GM18498 (cell line): ENCODE results near the gene ALX1.

Experiments
- ATAC-seq: cut with Tn5 transposase; IDR thresholded peaks from one replicate; pipeline ENCODE4 v1.9.1; 2021; ENCODE audit warnings: mild to moderate bottlenecking, moderate library complexity; ENCODE audit not compliant: unreplicated experiment

ALX1 gene

GRCh38 chr12:85280165-85280983 is at the start of gene ALX1:
TSS of gene ALX1 (plus strand) at chr12:85280220. CDS start at chr12:85280262, 42 bp downstream.
- ATAC-seq: peak; percentile 50

GRCh38 chr12:85237327-85237726 is 42.7 kb upstream of the ALX1 start:
- ATAC-seq: no peak

GRCh38 chr12:85244561-85244960 is 35.5 kb upstream of the ALX1 start:
- ATAC-seq: no peak

GRCh38 chr12:85253853-85254252 is 26.2 kb upstream of the ALX1 start:
- ATAC-seq: no peak

- no peak for ATAC-seq
Observed at GRCh38 chr12:85257671-85258070, 22.3 kb upstream of the ALX1 start.

GRCh38 chr12:85260447-85260846 is 19.6 kb upstream of the ALX1 start:
- ATAC-seq: no peak

GRCh38 chr12:85260896-85261295 is 19.1 kb upstream of the ALX1 start:
- no peak for ATAC-seq

- no peak for ATAC-seq
Observed at GRCh38 chr12:85266356-85266755, 13.7 kb upstream of the ALX1 start.

- peak; percentile 69 for ATAC-seq
Observed at GRCh38 chr12:85273381-85274314, 6.4 kb upstream of the ALX1 start.

- no peak for ATAC-seq
Observed at GRCh38 chr12:85274315-85274651, 5.7 kb upstream of the ALX1 start.

GRCh38 chr12:85275374-85275773 is 4.6 kb upstream of the ALX1 start:
- ATAC-seq: no peak

- no peak for ATAC-seq
Observed at GRCh38 chr12:85277191-85277590, 2.8 kb upstream of the ALX1 start.

GRCh38 chr12:85277900-85278597 is 2.0 kb upstream of the ALX1 start:
- no peak for ATAC-seq

GRCh38 chr12:85278598-85279448 is 1.2 kb upstream of the ALX1 start:
- no peak for ATAC-seq

GRCh38 chr12:85279449-85280164 is 413 bp upstream of the ALX1 start:
- no peak for ATAC-seq

GRCh38 chr12:85280984-85281630 is 1.1 kb downstream of the ALX1 start:
- no peak for ATAC-seq

- ATAC-seq: no peak
Observed at GRCh38 chr12:85281636-85282312, 1.8 kb downstream of the ALX1 start.

GRCh38 chr12:85283560-85283959 is 3.5 kb downstream of the ALX1 start:
- no peak for ATAC-seq

- no peak for ATAC-seq
Observed at GRCh38 chr12:85296362-85296761, 16.3 kb downstream of the ALX1 start.
